GM23338 (cell line): ENCODE measurements around the gene SAMD8. TPM values are rescaled to one million over a fixed set of nuclear protein-coding genes. Genes with fewer than 3 reads are reported as not detected.

Experiments
- ATAC-seq: fragments of 200-7000 bp; cut with Tn5 transposase; 3 replicates; pipeline ENCODE4 v1.9.1; 2020
- DNase-seq: peaks from one replicate; pipeline ENCODE4 v3.0.0-alpha.2; 2015; ENCODE audit warnings: low spot score
- H2AFZ ChIP-seq: fragments of 200-600 bp; sonication (generic); 2 replicates; pipeline ENCODE4 v1.8.0; 2016; ENCODE audit warnings: antibody characterized with exemption, mild to moderate bottlenecking, moderate library complexity
- H3F3A ChIP-seq: fragments of 200-600 bp; sonication (generic); replicated peaks from 2 replicates; pipeline ENCODE4 v1.8.0; 2017; ENCODE audit warnings: antibody characterized with exemption, mixed run types, low read depth
- H3K27ac ChIP-seq: fragments of 200-600 bp; sonication (generic); 2 replicates; pipeline ENCODE4 v1.6.1; 2016; ENCODE audit warnings: low read depth
- H3K27me3 ChIP-seq: fragments of 200-600 bp; sonication (generic); 2 replicates; pipeline ENCODE4 v1.8.0; 2016; ENCODE audit warnings: mild to moderate bottlenecking, mixed run types, moderate library complexity; ENCODE audit not compliant: insufficient read depth
- H3K36me3 ChIP-seq: fragments of 200-600 bp; sonication (generic); 2 replicates; pipeline ENCODE4 v1.8.0; 2016; ENCODE audit warnings: mild to moderate bottlenecking; ENCODE audit not compliant: insufficient read depth
- H3K4me1 ChIP-seq: fragments of 200-600 bp; sonication (generic); 2 replicates; pipeline ENCODE4 v1.8.0; 2016; ENCODE audit warnings: mild to moderate bottlenecking, moderate library complexity; ENCODE audit not compliant: insufficient read depth
- H3K4me2 ChIP-seq: fragments of 200-600 bp; sonication (generic); 2 replicates; pipeline ENCODE4 v1.7.1; 2017; ENCODE audit warnings: mixed run types
- H3K4me3 ChIP-seq: fragments of 200-600 bp; sonication (generic); 2 replicates; pipeline ENCODE4 v1.6.1; 2016; ENCODE audit warnings: mixed run types
- H3K79me2 ChIP-seq: fragments of 200-600 bp; sonication (generic); replicated peaks from 2 replicates; pipeline ENCODE4 v1.8.0; 2017; ENCODE audit warnings: mild to moderate bottlenecking; ENCODE audit not compliant: insufficient read depth
- H3K9me2 ChIP-seq: fragments of 200-600 bp; sonication (generic); 2 replicates; pipeline ENCODE4 v1.8.0; 2017; ENCODE audit not compliant: insufficient read depth
- H4K20me1 ChIP-seq: fragments of 200-600 bp; sonication (generic); replicated peaks from 2 replicates; pipeline ENCODE4 v1.8.0; 2017; ENCODE audit warnings: mild to moderate bottlenecking; ENCODE audit not compliant: insufficient read depth
- H3K27ac Mint-ChIP-seq: 2 replicates; pipeline ENCODE4 v1.8.0; 2020; ENCODE audit warnings: inconsistent platforms, mild to moderate bottlenecking, moderate library complexity, mixed read lengths
- H3K27me3 Mint-ChIP-seq: 3 replicates; pipeline ENCODE4 v1.8.0; 2022; ENCODE audit warnings: low read depth, mild to moderate bottlenecking, moderate library complexity, mixed read lengths, inconsistent platforms; ENCODE audit not compliant: insufficient read depth, poor library complexity
- H3K36me3 Mint-ChIP-seq: 3 replicates; pipeline ENCODE4 v1.8.0; 2021; ENCODE audit warnings: low read depth, mild to moderate bottlenecking, inconsistent platforms, moderate library complexity, mixed read lengths
- H3K4me1 Mint-ChIP-seq: 3 replicates; pipeline ENCODE4 v1.8.0; 2020; ENCODE audit warnings: mild to moderate bottlenecking, inconsistent platforms, mixed read lengths
- H3K4me3 Mint-ChIP-seq: 3 replicates; pipeline ENCODE4 v1.8.0; 2021; ENCODE audit warnings: moderate library complexity, mild to moderate bottlenecking, inconsistent platforms, mixed read lengths
- H3K9me3 Mint-ChIP-seq: 3 replicates; pipeline ENCODE4 v1.8.0; 2020; ENCODE audit warnings: moderate library complexity, mild to moderate bottlenecking, inconsistent platforms, mixed read lengths
- CREB1 ChIP-seq: fragments of 250-450 bp; sonication (Bioruptor Pico); IDR thresholded peaks from 2 replicates; pipeline ENCODE4 v1.5.0; 2020; ENCODE audit warnings: low read depth, mild to moderate bottlenecking, moderate library complexity
- EZH2 ChIP-seq: fragments of 200-600 bp; sonication (generic); IDR thresholded peaks from one replicate; pipeline ENCODE4 v1.8.0; 2017; ENCODE audit warnings: antibody characterized with exemption, mild to moderate bottlenecking, low read depth; ENCODE audit not compliant: unreplicated experiment
- EZH2phosphoT487 ChIP-seq: fragments of 200-600 bp; sonication (generic); IDR thresholded peaks from one replicate; pipeline ENCODE4 v1.8.1; 2018; ENCODE audit warnings: antibody characterized with exemption; ENCODE audit not compliant: unreplicated experiment
- JUNB ChIP-seq: IDR thresholded peaks from one replicate; pipeline ENCODE4 v1.6.1; 2016; ENCODE audit warnings: antibody characterized with exemption; ENCODE audit not compliant: unreplicated experiment
- NANOG ChIP-seq: IDR thresholded peaks from 2 replicates; pipeline ENCODE4 v1.6.1; 2016; ENCODE audit warnings: antibody characterized with exemption, borderline replicate concordance
- POLR2AphosphoS5 ChIP-seq: IDR thresholded peaks from 2 replicates; pipeline ENCODE4 v1.6.1; 2016; ENCODE audit warnings: antibody characterized with exemption, low read depth
- STAT1 ChIP-seq: IDR thresholded peaks from one replicate; pipeline ENCODE4 v1.6.1; 2016; ENCODE audit warnings: antibody characterized with exemption; ENCODE audit not compliant: unreplicated experiment
- ZNF114 ChIP-seq: fragments of 250-450 bp; sonication (Bioruptor Pico); IDR thresholded peaks from 2 replicates; pipeline ENCODE4 v1.5.0; 2020; ENCODE audit warnings: mild to moderate bottlenecking, moderate library complexity
- ZNF331 ChIP-seq: fragments of 250-450 bp; sonication (Bioruptor Pico); IDR thresholded peaks from 2 replicates; pipeline ENCODE4 v1.5.0; 2020; ENCODE audit warnings: low read depth, mild to moderate bottlenecking, moderate library complexity
- polyA plus RNA-seq: library from polyadenylated mRNA; unstranded; fragments of >200 nt; fragmentation: Nextera tagmentation; extraction: Ambion mirVana; gene quantifications from 2 replicates; pipeline ENCODE4 v1.2.1, GENCODE V29; 2016
- total RNA-seq: library from RNA; depleted of rRNA; stranded (reverse); fragments of >200 nt; shearing (Covaris generic); gene quantifications from 2 replicates; pipeline ENCODE4 v1.2.3, GENCODE V29; 2014
- TF ChIP-seq, protein P1 (sequence below), 2 experiments: fragments of 200-600 bp in 1 of 2; sonication (generic) in 1 of 2; conservative IDR thresholded peaks; 2 replicates each; pipeline versions ENCODE4 v1.5.1 to v1.6.1; 2016 to 2017; ENCODE audit warnings: antibody characterized with exemption in 2 of 2, low read depth in 2 of 2, mild to moderate bottlenecking in 2 of 2, moderate library complexity in 1 of 2
- TF ChIP-seq, protein P2 (sequence below): fragments of 250-450 bp; sonication (Bioruptor Pico); IDR thresholded peaks from 2 replicates; pipeline ENCODE4 v1.5.0; 2020; ENCODE audit warnings: mild to moderate bottlenecking, moderate library complexity
- TF ChIP-seq, protein P3 (sequence below): IDR thresholded peaks from 2 replicates; pipeline ENCODE4 v1.6.1; 2016; ENCODE audit warnings: antibody characterized with exemption

SAMD8 gene
- total and polyA plus RNA-seq, 2 experiments from 2014 or later = 7.8 to 28.4 TPM

DNA sequence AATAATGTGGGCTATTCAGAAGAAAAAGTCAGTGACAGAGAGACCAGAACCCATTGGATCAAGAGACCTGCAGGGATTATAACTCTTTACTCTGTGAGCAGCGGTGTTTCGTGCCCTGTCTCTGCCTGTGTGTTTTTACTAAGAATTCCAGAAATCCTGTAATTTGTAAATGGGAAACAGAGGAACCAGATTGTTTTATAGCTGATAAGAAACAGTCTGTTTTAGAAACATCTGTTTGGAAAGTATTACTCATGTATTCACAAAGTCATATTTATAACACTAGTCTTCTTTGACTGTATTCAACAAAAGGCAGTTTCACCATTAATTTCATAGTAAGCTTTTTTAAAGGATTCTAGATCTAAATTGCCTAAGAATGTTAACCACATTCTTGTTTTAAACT is 69.1 kb downstream of the SAMD8 start (continued):
- TF ChIP-seq, protein P1, sequence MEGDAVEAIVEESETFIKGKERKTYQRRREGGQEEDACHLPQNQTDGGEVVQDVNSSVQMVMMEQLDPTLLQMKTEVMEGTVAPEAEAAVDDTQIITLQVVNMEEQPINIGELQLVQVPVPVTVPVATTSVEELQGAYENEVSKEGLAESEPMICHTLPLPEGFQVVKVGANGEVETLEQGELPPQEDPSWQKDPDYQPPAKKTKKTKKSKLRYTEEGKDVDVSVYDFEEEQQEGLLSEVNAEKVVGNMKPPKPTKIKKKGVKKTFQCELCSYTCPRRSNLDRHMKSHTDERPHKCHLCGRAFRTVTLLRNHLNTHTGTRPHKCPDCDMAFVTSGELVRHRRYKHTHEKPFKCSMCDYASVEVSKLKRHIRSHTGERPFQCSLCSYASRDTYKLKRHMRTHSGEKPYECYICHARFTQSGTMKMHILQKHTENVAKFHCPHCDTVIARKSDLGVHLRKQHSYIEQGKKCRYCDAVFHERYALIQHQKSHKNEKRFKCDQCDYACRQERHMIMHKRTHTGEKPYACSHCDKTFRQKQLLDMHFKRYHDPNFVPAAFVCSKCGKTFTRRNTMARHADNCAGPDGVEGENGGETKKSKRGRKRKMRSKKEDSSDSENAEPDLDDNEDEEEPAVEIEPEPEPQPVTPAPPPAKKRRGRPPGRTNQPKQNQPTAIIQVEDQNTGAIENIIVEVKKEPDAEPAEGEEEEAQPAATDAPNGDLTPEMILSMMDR (conservative IDR thresholded peaks at IDR 0.05; ENCODE audit: low read depth in 2 of 2) = no peak
- no peak for TF ChIP-seq NANOG
- no peak for TF ChIP-seq CREB1 (CRISPR knock-in tag)
- TF ChIP-seq POLR2AphosphoS5 = no peak
- no peak for TF ChIP-seq ZNF331 (CRISPR knock-in tag)
- TF ChIP-seq STAT1 = no peak
- no peak for TF ChIP-seq EZH2phosphoT487

DNA sequence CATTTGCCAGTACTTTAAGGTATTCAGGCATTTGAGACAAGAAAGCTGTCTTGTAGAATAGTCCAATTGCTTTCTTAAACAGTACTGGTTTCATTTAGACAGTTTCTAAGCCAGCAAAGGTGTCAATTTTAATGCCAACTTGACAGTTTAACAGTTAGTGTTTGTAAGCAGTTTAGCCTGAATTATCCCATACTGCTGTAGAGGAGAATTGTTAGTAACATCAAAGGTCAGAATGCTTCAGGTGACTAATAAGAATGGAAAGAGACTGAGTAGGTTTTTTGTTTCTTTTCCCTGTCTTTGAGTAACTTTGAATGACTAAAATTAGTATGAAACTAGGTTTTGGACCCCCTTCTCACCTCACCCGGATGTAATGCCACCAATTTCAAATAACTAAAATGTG is 69.6 kb downstream of the SAMD8 start:
- no peaks in the 10 kb centered on the region for H3K9me2 ChIP-seq
- H3K36me3 ChIP-seq = no peaks in the 10 kb centered on the region
- H3K4me1 ChIP-seq = no peaks in the 10 kb centered on the region
- TF ChIP-seq EZH2 (no peak), EZH2phosphoT487 (no peak), POLR2AphosphoS5 (no peak), JUNB (no peak), ZNF114 (CRISPR knock-in tag) (no peak), CREB1 (CRISPR knock-in tag) (no peak), STAT1 (no peak)
- TF ChIP-seq, protein P2, sequence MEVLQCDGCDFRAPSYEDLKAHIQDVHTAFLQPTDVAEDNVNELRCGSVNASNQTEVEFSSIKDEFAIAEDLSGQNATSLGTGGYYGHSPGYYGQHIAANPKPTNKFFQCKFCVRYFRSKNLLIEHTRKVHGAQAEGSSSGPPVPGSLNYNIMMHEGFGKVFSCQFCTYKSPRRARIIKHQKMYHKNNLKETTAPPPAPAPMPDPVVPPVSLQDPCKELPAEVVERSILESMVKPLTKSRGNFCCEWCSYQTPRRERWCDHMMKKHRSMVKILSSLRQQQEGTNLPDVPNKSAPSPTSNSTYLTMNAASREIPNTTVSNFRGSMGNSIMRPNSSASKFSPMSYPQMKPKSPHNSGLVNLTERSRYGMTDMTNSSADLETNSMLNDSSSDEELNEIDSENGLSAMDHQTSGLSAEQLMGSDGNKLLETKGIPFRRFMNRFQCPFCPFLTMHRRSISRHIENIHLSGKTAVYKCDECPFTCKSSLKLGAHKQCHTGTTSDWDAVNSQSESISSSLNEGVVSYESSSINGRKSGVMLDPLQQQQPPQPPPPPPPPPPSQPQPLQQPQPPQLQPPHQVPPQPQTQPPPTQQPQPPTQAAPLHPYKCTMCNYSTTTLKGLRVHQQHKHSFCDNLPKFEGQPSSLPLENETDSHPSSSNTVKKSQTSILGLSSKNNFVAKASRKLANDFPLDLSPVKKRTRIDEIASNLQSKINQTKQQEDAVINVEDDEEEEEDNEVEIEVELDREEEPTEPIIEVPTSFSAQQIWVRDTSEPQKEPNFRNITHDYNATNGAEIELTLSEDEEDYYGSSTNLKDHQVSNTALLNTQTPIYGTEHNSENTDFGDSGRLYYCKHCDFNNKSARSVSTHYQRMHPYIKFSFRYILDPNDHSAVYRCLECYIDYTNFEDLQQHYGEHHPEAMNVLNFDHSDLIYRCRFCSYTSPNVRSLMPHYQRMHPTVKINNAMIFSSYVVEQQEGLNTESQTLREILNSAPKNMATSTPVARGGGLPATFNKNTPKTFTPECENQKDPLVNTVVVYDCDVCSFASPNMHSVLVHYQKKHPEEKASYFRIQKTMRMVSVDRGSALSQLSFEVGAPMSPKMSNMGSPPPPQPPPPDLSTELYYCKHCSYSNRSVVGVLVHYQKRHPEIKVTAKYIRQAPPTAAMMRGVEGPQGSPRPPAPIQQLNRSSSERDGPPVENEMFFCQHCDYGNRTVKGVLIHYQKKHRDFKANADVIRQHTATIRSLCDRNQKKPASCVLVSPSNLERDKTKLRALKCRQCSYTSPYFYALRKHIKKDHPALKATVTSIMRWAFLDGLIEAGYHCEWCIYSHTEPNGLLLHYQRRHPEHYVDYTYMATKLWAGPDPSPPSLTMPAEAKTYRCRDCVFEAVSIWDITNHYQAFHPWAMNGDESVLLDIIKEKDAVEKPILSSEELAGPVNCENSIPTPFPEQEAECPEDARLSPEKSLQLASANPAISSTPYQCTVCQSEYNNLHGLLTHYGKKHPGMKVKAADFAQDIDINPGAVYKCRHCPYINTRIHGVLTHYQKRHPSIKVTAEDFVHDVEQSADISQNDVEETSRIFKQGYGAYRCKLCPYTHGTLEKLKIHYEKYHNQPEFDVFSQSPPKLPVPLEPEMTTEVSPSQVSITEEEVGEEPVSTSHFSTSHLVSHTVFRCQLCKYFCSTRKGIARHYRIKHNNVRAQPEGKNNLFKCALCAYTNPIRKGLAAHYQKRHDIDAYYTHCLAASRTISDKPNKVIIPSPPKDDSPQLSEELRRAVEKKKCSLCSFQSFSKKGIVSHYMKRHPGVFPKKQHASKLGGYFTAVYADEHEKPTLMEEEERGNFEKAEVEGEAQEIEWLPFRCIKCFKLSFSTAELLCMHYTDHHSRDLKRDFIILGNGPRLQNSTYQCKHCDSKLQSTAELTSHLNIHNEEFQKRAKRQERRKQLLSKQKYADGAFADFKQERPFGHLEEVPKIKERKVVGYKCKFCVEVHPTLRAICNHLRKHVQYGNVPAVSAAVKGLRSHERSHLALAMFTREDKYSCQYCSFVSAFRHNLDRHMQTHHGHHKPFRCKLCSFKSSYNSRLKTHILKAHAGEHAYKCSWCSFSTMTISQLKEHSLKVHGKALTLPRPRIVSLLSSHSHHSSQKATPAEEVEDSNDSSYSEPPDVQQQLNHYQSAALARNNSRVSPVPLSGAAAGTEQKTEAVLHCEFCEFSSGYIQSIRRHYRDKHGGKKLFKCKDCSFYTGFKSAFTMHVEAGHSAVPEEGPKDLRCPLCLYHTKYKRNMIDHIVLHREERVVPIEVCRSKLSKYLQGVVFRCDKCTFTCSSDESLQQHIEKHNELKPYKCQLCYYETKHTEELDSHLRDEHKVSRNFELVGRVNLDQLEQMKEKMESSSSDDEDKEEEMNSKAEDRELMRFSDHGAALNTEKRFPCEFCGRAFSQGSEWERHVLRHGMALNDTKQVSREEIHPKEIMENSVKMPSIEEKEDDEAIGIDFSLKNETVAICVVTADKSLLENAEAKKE (CRISPR knock-in tag) = no peak
- TF ChIP-seq, protein P3, sequence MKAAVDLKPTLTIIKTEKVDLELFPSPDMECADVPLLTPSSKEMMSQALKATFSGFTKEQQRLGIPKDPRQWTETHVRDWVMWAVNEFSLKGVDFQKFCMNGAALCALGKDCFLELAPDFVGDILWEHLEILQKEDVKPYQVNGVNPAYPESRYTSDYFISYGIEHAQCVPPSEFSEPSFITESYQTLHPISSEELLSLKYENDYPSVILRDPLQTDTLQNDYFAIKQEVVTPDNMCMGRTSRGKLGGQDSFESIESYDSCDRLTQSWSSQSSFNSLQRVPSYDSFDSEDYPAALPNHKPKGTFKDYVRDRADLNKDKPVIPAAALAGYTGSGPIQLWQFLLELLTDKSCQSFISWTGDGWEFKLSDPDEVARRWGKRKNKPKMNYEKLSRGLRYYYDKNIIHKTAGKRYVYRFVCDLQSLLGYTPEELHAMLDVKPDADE = no peak
- no peaks in the 10 kb centered on the region for H3K79me2 ChIP-seq
- no peaks in the 10 kb centered on the region for H3K27me3 Mint-ChIP-seq
- H3K27me3 ChIP-seq = no peaks in the 10 kb centered on the region
- no peaks in the 10 kb centered on the region for H3K9me3 Mint-ChIP-seq
- no peak overlapping the region for H3K4me2 ChIP-seq
- H3K27ac Mint-ChIP-seq = no peak overlapping the region
- peaks cover 8% of the 10 kb centered on the region for H3K4me1 Mint-ChIP-seq
- 0 out of 3 replicates have a peak, but pooled peaks cover 4% of the 10 kb centered on the region for H3K36me3 Mint-ChIP-seq
- ATAC-seq (no peak), DNase-seq (no peak)
- H4K20me1 ChIP-seq = no peaks in the 10 kb centered on the region; the same call in 1 of the 2 replicates
- no peak overlapping the region for H2AFZ ChIP-seq
- no peaks in the 10 kb centered on the region for H3F3A ChIP-seq
- H3K4me3 Mint-ChIP-seq = no peak overlapping the region
- H3K4me3 ChIP-seq = no peak overlapping the region
- no peak overlapping the region for H3K27ac ChIP-seq
